GM19397 (cell line): Measurements from ENCODE around the gene ATF7.

ENCODE experiments used
- ATAC-seq: cut with Tn5 transposase; IDR thresholded peaks from one replicate; pipeline ENCODE4 v1.9.1; 2021; ENCODE audit warnings: mild to moderate bottlenecking, moderate library complexity; ENCODE audit not compliant: unreplicated experiment

Gene ATF7

GRCh38 chr12:53464685-53465418, 161.3 kb downstream of the ATF7 start:
- no peak for ATAC-seq

GRCh38 chr12:53463802-53464560, 162.2 kb downstream of the ATF7 start:
- ATAC-seq, result no peak

GRCh38 chr12:53462935-53463334, 163.2 kb downstream of the ATF7 start:
- ATAC-seq, result no peak

GRCh38 chr12:53461591-53461990, 164.6 kb downstream of the ATF7 start:
- no peak for ATAC-seq

- no peak for ATAC-seq
Measured at GRCh38 chr12:53461059-53461458, 165.1 kb downstream of the ATF7 start.

GRCh38 chr12:53459097-53459496, 167.1 kb downstream of the ATF7 start:
- ATAC-seq, result no peak
